ENCODE data around the gene ORC4.

DNA sequence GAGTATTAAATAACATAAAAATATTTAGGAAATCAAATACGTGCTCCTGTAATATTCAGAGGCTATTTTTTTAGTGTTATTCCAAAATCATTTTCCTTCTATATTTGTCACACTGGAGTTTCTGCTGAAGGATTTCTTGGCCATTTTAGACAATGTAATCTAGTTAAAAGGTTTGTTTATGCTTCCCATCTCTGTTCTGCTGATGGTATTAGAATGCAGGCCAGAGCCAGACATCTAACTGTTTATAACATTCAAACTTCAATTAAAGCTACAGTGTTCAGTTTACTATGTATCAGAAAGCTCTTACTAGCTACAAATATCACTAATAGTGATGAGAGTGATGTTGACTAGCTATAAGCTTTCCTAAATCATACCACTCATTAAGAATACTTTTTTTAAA lies 8.2 kb upstream of the ORC4 start:
- no peak for TF ChIP-seq POLR2A (IDR thresholded peaks at IDR 0.05)
- TF ChIP-seq, protein P1, sequence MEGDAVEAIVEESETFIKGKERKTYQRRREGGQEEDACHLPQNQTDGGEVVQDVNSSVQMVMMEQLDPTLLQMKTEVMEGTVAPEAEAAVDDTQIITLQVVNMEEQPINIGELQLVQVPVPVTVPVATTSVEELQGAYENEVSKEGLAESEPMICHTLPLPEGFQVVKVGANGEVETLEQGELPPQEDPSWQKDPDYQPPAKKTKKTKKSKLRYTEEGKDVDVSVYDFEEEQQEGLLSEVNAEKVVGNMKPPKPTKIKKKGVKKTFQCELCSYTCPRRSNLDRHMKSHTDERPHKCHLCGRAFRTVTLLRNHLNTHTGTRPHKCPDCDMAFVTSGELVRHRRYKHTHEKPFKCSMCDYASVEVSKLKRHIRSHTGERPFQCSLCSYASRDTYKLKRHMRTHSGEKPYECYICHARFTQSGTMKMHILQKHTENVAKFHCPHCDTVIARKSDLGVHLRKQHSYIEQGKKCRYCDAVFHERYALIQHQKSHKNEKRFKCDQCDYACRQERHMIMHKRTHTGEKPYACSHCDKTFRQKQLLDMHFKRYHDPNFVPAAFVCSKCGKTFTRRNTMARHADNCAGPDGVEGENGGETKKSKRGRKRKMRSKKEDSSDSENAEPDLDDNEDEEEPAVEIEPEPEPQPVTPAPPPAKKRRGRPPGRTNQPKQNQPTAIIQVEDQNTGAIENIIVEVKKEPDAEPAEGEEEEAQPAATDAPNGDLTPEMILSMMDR (IDR thresholded peaks at IDR 0.05): no peak
- TF ChIP-seq EP300 (IDR thresholded peaks at IDR 0.05): no peak
- no peak for TF ChIP-seq POLR2AphosphoS5 (IDR thresholded peaks at IDR 0.05)

All from stomach (tissue), 4 donors.